GM21360 (cell line): ENCODE measurements around the gene RCN1.
A peak's percentile ranks its signal among the peaks of the same experiment; 100 is the strongest.
"Not testable (repeated sequence)": the region's sequence is repeated elsewhere in the genome, so short reads cannot be mapped to it uniquely, and the experiment has no call there.

Experiments used
- ATAC-seq: cut with Tn5 transposase; IDR thresholded peaks from one replicate; pipeline ENCODE4 v1.9.1; 2021; ENCODE audit warnings: mild to moderate bottlenecking, moderate library complexity; ENCODE audit not compliant: unreplicated experiment

Gene RCN1

GRCh38 chr11:32109592-32109991, 18.7 kb downstream of the RCN1 start:
- no peak for ATAC-seq

GRCh38 chr11:32110795-32111194, 19.9 kb downstream of the RCN1 start:
- no peak for ATAC-seq

- ATAC-seq = no peak
Measured at GRCh38 chr11:32113200-32113919, 22.5 kb downstream of the RCN1 start.

GRCh38 chr11:32113920-32114203, 23.0 kb downstream of the RCN1 start:
- ATAC-seq = no peak

- ATAC-seq = no peak
Measured at GRCh38 chr11:32115446-32115845, 24.6 kb downstream of the RCN1 start.

GRCh38 chr11:32116668-32117067, 25.8 kb downstream of the RCN1 start:
- no peak for ATAC-seq

- ATAC-seq = no peak
Measured at GRCh38 chr11:32118025-32118974, 27.4 kb downstream of the RCN1 start.

- not testable (repeated sequence) for ATAC-seq
Measured at GRCh38 chr11:32119139-32119538, 28.3 kb downstream of the RCN1 start.

GRCh38 chr11:32121012-32121411, 30.1 kb downstream of the RCN1 start:
- ATAC-seq = peak; percentile 48

- no peak for ATAC-seq
Measured at GRCh38 chr11:32122200-32122599, 31.3 kb downstream of the RCN1 start.

- ATAC-seq = no peak
Measured at GRCh38 chr11:32131321-32131720, 40.4 kb downstream of the RCN1 start.

GRCh38 chr11:32136657-32137056, 45.8 kb downstream of the RCN1 start:
- ATAC-seq = no peak

GRCh38 chr11:32137263-32137662, 46.4 kb downstream of the RCN1 start:
- no peak for ATAC-seq

GRCh38 chr11:32137869-32138268, 47.0 kb downstream of the RCN1 start:
- ATAC-seq = peak; percentile 76

GRCh38 chr11:32138902-32139301, 48.0 kb downstream of the RCN1 start:
- no peak for ATAC-seq

GRCh38 chr11:32139896-32140520, 49.1 kb downstream of the RCN1 start:
- ATAC-seq = no peak

- ATAC-seq = no peak
Measured at GRCh38 chr11:32141745-32142546, 51.1 kb downstream of the RCN1 start.

- ATAC-seq = no peak
Measured at GRCh38 chr11:32143378-32143777, 52.5 kb downstream of the RCN1 start.

GRCh38 chr11:32145282-32145681, 54.4 kb downstream of the RCN1 start:
- no peak for ATAC-seq

GRCh38 chr11:32148895-32149294, 58.0 kb downstream of the RCN1 start:
- ATAC-seq = no peak

- no peak for ATAC-seq
Measured at GRCh38 chr11:32149748-32150147, 58.9 kb downstream of the RCN1 start.
